ENCODE data around the gene GNB3. TPM values are rescaled to one million over a fixed set of nuclear protein-coding genes. Genes with fewer than 3 reads are reported as not detected.
A peak's percentile ranks its signal among the peaks of the same experiment; 100 is the strongest.
"Not testable (repeated sequence)": the region's sequence is repeated elsewhere in the genome, so short reads cannot be mapped to it uniquely, and the experiment has no call there.

Gene GNB3
- total RNA-seq, 1 experiment from 2014 or later: not detected

DNA sequence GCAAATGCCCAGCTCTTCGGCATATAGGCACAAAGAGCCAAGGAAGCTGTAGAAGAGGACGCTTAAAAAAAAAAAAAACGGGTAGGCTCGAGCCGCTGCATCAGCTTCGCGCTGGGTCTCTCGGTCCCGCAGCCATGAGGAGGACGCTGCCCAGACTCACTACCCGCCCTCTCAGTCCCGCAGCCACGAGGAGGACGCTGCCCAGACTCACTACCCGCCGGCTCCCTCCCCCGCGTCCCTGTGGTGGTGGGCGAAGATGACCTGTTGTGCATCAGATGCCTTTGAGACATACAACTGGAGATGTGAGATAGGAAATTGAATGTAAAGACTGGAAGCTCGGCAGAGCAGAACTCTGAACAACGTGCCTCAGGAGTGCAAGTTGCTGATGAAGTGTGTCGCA is 43.8 kb downstream of the GNB3 start:
- intact Hi-C loops (cut with micrococcal nuclease; ENCODE audit: unreplicated experiment): no loop called here
- H3K27ac Mint-ChIP-seq (ENCODE audit: unreplicated experiment): no peak overlapping the region
- no peak overlapping the region for H3K4me3 Mint-ChIP-seq (ENCODE audit: low read depth, unreplicated experiment)
- no peaks in the 10 kb centered on the region for H3K27me3 Mint-ChIP-seq (ENCODE audit: unreplicated experiment)
- TF ChIP-seq, protein P1, sequence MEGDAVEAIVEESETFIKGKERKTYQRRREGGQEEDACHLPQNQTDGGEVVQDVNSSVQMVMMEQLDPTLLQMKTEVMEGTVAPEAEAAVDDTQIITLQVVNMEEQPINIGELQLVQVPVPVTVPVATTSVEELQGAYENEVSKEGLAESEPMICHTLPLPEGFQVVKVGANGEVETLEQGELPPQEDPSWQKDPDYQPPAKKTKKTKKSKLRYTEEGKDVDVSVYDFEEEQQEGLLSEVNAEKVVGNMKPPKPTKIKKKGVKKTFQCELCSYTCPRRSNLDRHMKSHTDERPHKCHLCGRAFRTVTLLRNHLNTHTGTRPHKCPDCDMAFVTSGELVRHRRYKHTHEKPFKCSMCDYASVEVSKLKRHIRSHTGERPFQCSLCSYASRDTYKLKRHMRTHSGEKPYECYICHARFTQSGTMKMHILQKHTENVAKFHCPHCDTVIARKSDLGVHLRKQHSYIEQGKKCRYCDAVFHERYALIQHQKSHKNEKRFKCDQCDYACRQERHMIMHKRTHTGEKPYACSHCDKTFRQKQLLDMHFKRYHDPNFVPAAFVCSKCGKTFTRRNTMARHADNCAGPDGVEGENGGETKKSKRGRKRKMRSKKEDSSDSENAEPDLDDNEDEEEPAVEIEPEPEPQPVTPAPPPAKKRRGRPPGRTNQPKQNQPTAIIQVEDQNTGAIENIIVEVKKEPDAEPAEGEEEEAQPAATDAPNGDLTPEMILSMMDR (IDR thresholded peaks at IDR 0.05; ENCODE audit: unreplicated experiment): no peak
- no TSS peak for BruUV-seq (replicated peaks)
- CTCF ChIA-PET: no interaction called here
- H3K9me3 Mint-ChIP-seq (ENCODE audit: low read depth, unreplicated experiment): no peaks in the 10 kb centered on the region
- peaks cover 23% of the 10 kb centered on the region for H3K4me1 Mint-ChIP-seq (ENCODE audit: low read depth, unreplicated experiment)
- no peak for DNase-seq
- no peaks in the 10 kb centered on the region for H3K36me3 Mint-ChIP-seq (ENCODE audit: insufficient read depth, unreplicated experiment)

DNA sequence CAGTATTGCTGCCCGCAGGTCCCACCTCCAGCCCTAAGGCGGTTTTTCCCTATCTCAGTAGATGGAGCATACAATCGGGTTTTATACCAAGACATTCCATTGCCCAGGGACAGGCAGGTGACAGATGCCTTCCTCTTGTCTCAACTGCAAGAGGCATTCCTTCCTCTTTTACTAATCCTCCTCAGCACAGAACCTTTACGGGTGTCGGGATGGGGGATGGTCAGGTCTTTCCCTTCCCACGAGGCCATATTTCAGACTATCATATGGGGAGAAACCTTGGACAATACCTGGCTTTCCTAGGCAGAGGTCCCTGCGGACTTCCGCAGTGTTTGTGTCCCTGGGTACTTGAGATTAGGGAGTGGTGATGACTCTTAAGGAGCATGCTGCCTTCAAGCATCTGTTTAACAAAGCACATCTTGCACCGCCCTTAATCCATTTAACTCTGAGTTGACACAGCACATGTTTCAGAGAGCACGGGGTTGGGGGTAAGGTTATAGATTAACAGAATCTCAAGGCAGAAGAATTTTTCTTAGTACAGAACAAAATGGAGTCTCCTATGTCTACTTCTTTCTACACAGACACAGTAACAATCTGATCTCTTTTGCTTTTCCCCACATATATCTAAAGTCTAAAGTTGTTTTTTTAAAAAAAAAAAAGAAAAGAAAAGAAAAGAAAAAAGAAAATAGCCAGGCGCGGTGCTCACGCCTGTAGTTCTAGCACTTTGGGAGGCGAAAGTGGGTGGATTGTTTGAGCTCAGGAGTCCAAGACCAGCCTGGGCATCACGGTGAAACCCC is 45.7 kb downstream of the GNB3 start:
- H3K4me3 Mint-ChIP-seq (ENCODE audit: low read depth, unreplicated experiment); intact Hi-C loops (cut with micrococcal nuclease; ENCODE audit: unreplicated experiment); H3K9me3 Mint-ChIP-seq (ENCODE audit: low read depth, unreplicated experiment); BruUV-seq (replicated peaks); DNase-seq; H3K27me3 Mint-ChIP-seq (ENCODE audit: unreplicated experiment): not testable (repeated sequence)
- Mint-ChIP-seq H3K36me3 (ENCODE audit: insufficient read depth, unreplicated experiment) (peaks cover 13% of the 10 kb centered on the region), H3K27ac (ENCODE audit: unreplicated experiment) (peak overlapping the region; percentile 87), H3K4me1 (ENCODE audit: low read depth, unreplicated experiment) (peaks cover 26% of the 10 kb centered on the region)
- CTCF ChIA-PET: interaction anchor here (1.2 to 1.4 kb wide), 2 partner anchors 17 to 39 kb away, joined by 3 to 4 read pairs; no protein-coding TSS in a partner anchor

DNA sequence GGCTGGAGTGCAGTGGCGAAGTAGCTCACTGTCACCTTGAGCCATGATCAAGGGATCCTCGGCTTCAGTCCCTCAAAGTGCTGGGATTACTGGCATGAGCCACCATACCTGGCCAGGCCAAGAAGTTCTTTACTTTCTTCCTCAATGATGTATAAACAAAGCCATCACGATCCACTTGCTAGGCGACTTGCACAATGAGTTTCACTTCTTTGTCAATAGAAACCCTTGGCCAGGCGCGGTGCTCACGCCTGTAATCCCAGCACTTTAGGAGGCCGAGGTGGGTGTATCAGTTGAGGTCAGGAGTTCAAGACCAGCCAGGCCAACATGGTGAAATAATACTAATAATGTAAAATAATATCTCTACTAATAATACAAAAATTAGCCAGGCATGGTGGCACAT is 46.7 kb downstream of the GNB3 start:
- Mint-ChIP-seq H3K36me3 (ENCODE audit: insufficient read depth, unreplicated experiment) (peaks cover 17% of the 10 kb centered on the region), H3K4me3 (ENCODE audit: low read depth, unreplicated experiment) (no peak overlapping the region), H3K27ac (ENCODE audit: unreplicated experiment) (no peak overlapping the region), H3K4me1 (ENCODE audit: low read depth, unreplicated experiment) (peaks cover 32% of the 10 kb centered on the region), H3K27me3 (ENCODE audit: unreplicated experiment) (no peaks in the 10 kb centered on the region), H3K9me3 (ENCODE audit: low read depth, unreplicated experiment) (no peaks in the 10 kb centered on the region)
- no peak for DNase-seq
- CTCF ChIA-PET: interaction anchor here (1.2 to 1.4 kb wide), 2 partner anchors 18 to 38 kb away, joined by 3 to 4 read pairs; no protein-coding TSS in a partner anchor
- intact Hi-C loops (cut with micrococcal nuclease; ENCODE audit: unreplicated experiment): no loop called here
- TF ChIP-seq, protein P1 (IDR thresholded peaks at IDR 0.05; ENCODE audit: unreplicated experiment): no peak
- BruUV-seq (replicated peaks): no TSS peak

DNA sequence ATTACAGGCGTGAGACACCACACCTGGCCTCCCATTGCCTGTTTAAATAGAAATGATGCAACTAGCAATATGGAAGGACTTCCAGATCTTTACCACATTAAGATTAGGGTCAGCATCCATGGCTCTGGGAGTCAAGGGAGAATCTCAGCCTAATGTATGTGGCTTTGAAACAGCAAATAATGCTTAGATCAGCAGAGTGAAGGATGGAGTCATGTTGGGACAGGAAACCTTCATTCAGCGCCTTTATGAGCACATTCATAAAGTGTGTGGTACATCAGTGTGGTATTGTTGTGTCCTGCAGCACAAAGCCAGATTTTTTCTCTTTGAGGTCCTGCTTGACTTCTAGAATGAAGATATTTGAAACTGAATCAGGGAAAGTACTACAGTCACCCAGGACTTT is 47.6 kb downstream of the GNB3 start:
- no TSS peak for BruUV-seq (replicated peaks)
- CTCF ChIA-PET: interaction anchor here (0.7 to 1.4 kb wide), 2 partner anchors 19 to 53 kb away, joined by 3 read pairs; no protein-coding TSS in a partner anchor
- Mint-ChIP-seq H3K9me3 (ENCODE audit: low read depth, unreplicated experiment) (no peaks in the 10 kb centered on the region), H3K4me1 (ENCODE audit: low read depth, unreplicated experiment) (peaks cover 32% of the 10 kb centered on the region), H3K27ac (ENCODE audit: unreplicated experiment) (no peak overlapping the region), H3K4me3 (ENCODE audit: low read depth, unreplicated experiment) (no peak overlapping the region), H3K36me3 (ENCODE audit: insufficient read depth, unreplicated experiment) (peaks cover 17% of the 10 kb centered on the region), H3K27me3 (ENCODE audit: unreplicated experiment) (no peaks in the 10 kb centered on the region)
- TF ChIP-seq, protein P1 (IDR thresholded peaks at IDR 0.05; ENCODE audit: unreplicated experiment): no peak
- DNase-seq: no peak
- intact Hi-C loops (cut with micrococcal nuclease; ENCODE audit: unreplicated experiment): no loop called here

DNA sequence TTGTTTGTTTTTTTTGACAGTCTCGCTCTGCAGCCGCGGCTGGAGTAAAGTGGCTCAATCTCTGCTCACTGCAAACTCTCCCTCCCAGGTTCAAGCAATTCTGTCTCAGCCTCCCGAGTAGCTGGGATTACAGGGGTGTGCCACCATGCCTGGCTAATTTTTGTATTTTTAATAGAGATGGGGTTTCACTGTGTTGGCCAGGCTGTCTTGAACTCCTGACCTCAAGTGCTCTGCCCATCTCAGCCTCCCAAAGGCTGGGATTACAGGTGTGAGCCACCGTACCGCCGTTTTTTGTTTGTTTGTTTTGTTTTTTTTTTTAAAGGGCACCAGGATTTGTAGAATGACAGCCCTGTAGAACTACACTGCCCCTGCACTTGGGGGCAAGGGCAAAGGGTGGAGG is 48.1 kb downstream of the GNB3 start:
- H3K27me3 Mint-ChIP-seq (ENCODE audit: unreplicated experiment); BruUV-seq (replicated peaks); CTCF ChIA-PET; DNase-seq; H3K4me3 Mint-ChIP-seq (ENCODE audit: low read depth, unreplicated experiment); H3K9me3 Mint-ChIP-seq (ENCODE audit: low read depth, unreplicated experiment); intact Hi-C loops (cut with micrococcal nuclease; ENCODE audit: unreplicated experiment); H3K27ac Mint-ChIP-seq (ENCODE audit: unreplicated experiment): not testable (repeated sequence)
- H3K4me1 Mint-ChIP-seq (ENCODE audit: low read depth, unreplicated experiment): peaks cover 32% of the 10 kb centered on the region
- H3K36me3 Mint-ChIP-seq (ENCODE audit: insufficient read depth, unreplicated experiment): peaks cover 17% of the 10 kb centered on the region

DNA sequence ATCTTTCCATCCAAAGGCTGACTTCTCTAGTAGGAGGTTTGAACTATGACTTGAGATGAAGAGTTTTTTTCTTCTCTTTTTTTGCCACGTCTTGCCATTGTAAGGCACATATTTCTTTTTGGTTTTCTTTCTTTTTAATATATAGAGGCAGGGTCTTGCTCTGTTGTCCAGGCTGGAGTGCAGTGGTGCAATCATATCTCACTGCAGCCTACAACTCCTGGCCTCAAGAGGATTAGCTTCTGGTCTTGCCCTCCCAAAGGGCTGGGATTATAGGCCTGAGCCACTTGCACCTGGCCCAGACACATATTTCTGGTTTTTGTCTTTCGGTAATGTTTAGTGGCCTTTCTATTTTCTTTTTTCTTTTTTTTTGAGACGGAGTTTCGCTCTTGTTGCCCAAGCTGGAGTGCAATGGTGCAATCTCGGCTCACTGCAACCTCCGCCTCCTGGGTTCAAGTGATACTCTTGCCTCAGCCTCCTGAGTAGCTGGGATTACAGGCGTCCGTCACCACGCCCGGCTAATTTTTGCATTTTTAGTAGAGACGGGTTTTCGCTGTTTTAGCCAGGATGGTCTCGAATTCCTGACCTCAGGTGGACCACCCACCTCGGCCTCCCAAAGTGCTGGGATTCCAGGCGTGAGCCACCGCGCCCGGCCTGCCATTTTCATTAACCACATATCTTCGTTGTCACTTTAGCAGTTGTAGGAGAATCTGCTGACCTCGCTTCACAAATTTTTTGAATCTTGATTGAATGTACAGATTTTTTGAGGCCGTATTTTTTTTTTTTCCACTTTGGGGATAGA is 49.2 kb downstream of the GNB3 start:
- peak overlapping the region; percentile 70 for H3K4me3 Mint-ChIP-seq (ENCODE audit: low read depth, unreplicated experiment)
- H3K36me3 Mint-ChIP-seq (ENCODE audit: insufficient read depth, unreplicated experiment): peaks cover 17% of the 10 kb centered on the region
- H3K9me3 Mint-ChIP-seq (ENCODE audit: low read depth, unreplicated experiment); BruUV-seq (replicated peaks); DNase-seq; H3K27me3 Mint-ChIP-seq (ENCODE audit: unreplicated experiment); CTCF ChIA-PET; intact Hi-C loops (cut with micrococcal nuclease; ENCODE audit: unreplicated experiment): not testable (repeated sequence)
- peak overlapping the region; percentile 81 for H3K27ac Mint-ChIP-seq (ENCODE audit: unreplicated experiment)
- H3K4me1 Mint-ChIP-seq (ENCODE audit: low read depth, unreplicated experiment): peaks cover 25% of the 10 kb centered on the region

Measured in Calu3 (cell line).